BE2C (cell line): ENCODE measurements around the gene HOXD8.

Experiments used
- DNase-seq: peaks from one replicate; pipeline ENCODE4 v3.0.0-alpha.2; 2020
- H3K27me3 ChIP-seq: fragments of 250-450 bp; sonication (Bioruptor Pico); 2 replicates; pipeline ENCODE4 v1.5.1; 2020; ENCODE audit warnings: mild to moderate bottlenecking
- H3K36me3 ChIP-seq: fragments of 250-450 bp; sonication (Bioruptor Pico); 2 replicates; pipeline ENCODE4 v1.5.1; 2020; ENCODE audit warnings: mild to moderate bottlenecking
- H3K4me1 ChIP-seq: fragments of 250-450 bp; sonication (Bioruptor Pico); 2 replicates; pipeline ENCODE4 v1.5.1; 2020
- H3K4me3 ChIP-seq: 2 replicates; pipeline ENCODE4 v1.5.1; 2011; ENCODE audit warnings: low read depth, low read length
- H3K9me3 ChIP-seq: fragments of 250-450 bp; sonication (Bioruptor Pico); 2 replicates; pipeline ENCODE4 v1.5.1; 2020
- CTCF ChIP-seq: IDR thresholded peaks from 2 replicates; pipeline ENCODE4 v1.5.1; 2012; ENCODE audit warnings: mild to moderate bottlenecking, low read depth, low read length

HOXD8 gene

GRCh38 chr2:176163672-176164056 lies 34.2 kb downstream of the HOXD8 start:
- no peak for DNase-seq

DNA sequence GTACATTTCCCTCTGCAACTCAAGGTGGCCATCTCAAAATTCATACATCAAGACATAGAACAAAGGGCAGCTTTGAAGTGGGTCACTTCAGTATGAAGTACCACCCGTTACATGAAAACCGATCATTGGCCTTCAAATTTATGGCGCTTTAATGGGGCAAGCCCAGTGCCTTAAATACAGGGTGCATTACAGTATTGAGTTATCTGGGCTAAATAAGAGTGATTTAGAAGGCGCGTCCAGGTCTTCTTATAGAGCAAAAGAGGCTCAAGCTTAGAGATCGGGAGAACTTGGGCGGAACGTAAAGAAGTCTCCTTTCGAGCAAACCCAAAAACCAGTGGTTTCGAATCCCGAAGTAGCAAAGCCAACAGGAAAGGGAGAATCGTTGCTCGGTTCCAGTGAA lies 34.7 kb downstream of the HOXD8 start:
- DNase-seq: no peak
- Histone ChIP-seq H3K9me3 (no peaks in the 10 kb centered on the region), H3K4me1 (no peaks in the 10 kb centered on the region), H3K4me3 (no peak overlapping the region), H3K27me3 (no peaks in the 10 kb centered on the region), H3K36me3 (no peaks in the 10 kb centered on the region)
- no peak for TF ChIP-seq CTCF

More at GRCh38 chr2:176163672-176164056, 34.2 kb downstream of the HOXD8 start:
- no peak for TF ChIP-seq CTCF
- H3K36me3 ChIP-seq: no peaks in the 10 kb centered on the region
- H3K27me3 ChIP-seq: no peaks in the 10 kb centered on the region
- H3K4me1 ChIP-seq: no peaks in the 10 kb centered on the region
- H3K4me3 ChIP-seq: no peak overlapping the region
- no peaks in the 10 kb centered on the region for H3K9me3 ChIP-seq

DNA sequence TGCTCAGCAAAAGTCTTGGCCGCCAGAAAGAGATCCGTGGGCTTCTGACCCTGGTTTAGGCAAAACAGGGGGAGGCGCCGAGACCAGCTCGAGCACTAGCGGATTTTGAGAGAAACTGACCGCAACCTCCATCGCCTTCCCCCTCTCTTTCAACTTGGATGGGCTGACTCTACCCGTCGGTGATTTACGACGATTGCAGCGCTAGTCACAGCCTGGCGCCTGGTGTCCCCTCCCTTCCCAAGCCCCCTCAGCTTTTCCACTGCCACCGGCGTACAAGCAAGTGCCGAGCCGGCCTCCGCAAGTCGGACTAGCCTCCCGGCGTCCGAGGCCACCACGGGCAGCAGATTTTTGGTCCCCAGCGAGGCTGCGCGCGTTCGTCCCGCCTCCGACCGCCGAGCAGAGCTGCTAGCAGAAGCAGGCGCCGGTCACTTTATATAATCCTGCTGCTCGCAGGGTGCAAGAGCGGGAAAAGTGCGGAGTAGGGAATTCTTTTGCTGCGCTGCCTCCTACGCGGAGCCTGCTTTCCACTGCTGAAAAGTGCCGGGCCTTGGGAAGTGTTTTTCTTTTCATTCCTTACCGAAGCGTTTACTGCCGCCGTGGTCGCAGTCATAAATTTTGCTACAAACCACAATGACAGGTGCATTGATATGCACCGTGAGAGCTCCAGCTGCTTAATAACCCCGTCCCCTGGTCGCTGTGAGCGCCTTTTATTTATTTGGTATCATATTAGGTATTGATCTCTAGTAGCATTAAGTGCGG lies 35.3 kb downstream of the HOXD8 start:
- Histone ChIP-seq H3K27me3 (no peaks in the 10 kb centered on the region), H3K36me3 (no peaks in the 10 kb centered on the region), H3K9me3 (no peaks in the 10 kb centered on the region), H3K4me1 (no peaks in the 10 kb centered on the region), H3K4me3 (no peak overlapping the region)
- no peak for DNase-seq
- TF ChIP-seq CTCF: no peak

- Histone ChIP-seq H3K27me3 (no peaks in the 10 kb centered on the region), H3K9me3 (no peaks in the 10 kb centered on the region), H3K4me1 (no peaks in the 10 kb centered on the region), H3K4me3 (no peak overlapping the region), H3K36me3 (no peaks in the 10 kb centered on the region)
- TF ChIP-seq CTCF: no peak
- DNase-seq: no peak
Measured at GRCh38 chr2:176165370-176166050, 36.0 kb downstream of the HOXD8 start.

- Histone ChIP-seq H3K4me1 (no peaks in the 10 kb centered on the region), H3K9me3 (no peaks in the 10 kb centered on the region), H3K36me3 (no peaks in the 10 kb centered on the region), H3K27me3 (no peaks in the 10 kb centered on the region), H3K4me3 (no peak overlapping the region)
- DNase-seq: no peak
- no peak for TF ChIP-seq CTCF
Measured at GRCh38 chr2:176166272-176166671, 36.8 kb downstream of the HOXD8 start.

- no peak overlapping the region for H3K4me3 ChIP-seq
- H3K27me3 ChIP-seq: no peaks in the 10 kb centered on the region
- no peaks in the 10 kb centered on the region for H3K4me1 ChIP-seq
- peaks cover 5% of the 10 kb centered on the region; the same call in 1 of the 2 replicates for H3K36me3 ChIP-seq
- H3K9me3 ChIP-seq: no peaks in the 10 kb centered on the region
- no peak for TF ChIP-seq CTCF
- DNase-seq: no peak
Measured at GRCh38 chr2:176167398-176167797, 37.9 kb downstream of the HOXD8 start.
